Measurements from ENCODE around the gene ADH5.
"Not testable (repeated sequence)": the region's sequence is repeated elsewhere in the genome, so short reads cannot be mapped to it uniquely, and the experiment has no call there.

ADH5 gene

DNA sequence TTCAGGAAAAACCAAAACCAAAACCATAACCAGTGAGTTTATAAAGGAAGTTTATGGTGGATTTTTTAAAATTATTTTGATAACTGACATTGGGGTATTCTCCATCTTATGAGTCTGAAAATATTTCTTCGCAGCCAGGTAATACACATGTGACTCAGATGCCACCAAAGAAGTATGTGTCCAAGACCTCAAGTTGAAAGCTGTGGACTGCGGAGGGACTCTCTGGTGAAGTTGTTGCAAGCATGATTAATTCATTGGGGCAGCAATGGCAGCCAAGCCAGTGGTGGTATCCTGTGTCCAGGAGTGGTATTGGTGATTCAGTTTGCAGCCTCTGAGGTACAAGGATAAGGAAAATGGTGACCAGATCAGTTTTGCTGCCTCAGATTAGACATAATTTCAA is 14.0 kb upstream of the ADH5 start:
- TF ChIP-seq, protein P1, sequence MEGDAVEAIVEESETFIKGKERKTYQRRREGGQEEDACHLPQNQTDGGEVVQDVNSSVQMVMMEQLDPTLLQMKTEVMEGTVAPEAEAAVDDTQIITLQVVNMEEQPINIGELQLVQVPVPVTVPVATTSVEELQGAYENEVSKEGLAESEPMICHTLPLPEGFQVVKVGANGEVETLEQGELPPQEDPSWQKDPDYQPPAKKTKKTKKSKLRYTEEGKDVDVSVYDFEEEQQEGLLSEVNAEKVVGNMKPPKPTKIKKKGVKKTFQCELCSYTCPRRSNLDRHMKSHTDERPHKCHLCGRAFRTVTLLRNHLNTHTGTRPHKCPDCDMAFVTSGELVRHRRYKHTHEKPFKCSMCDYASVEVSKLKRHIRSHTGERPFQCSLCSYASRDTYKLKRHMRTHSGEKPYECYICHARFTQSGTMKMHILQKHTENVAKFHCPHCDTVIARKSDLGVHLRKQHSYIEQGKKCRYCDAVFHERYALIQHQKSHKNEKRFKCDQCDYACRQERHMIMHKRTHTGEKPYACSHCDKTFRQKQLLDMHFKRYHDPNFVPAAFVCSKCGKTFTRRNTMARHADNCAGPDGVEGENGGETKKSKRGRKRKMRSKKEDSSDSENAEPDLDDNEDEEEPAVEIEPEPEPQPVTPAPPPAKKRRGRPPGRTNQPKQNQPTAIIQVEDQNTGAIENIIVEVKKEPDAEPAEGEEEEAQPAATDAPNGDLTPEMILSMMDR (IDR thresholded peaks at IDR 0.05; ENCODE audit: low read depth, low read length) = no peak
- in situ Hi-C loops (cut with HindIII; ENCODE audit: low sequenced_read_pairs) = no loop called here
- no peak overlapping the region for H3K4me3 ChIP-seq (ENCODE audit: low read depth, low read length)
- no peak for DNase-seq (ENCODE audit: low read depth, low spot score)

DNA sequence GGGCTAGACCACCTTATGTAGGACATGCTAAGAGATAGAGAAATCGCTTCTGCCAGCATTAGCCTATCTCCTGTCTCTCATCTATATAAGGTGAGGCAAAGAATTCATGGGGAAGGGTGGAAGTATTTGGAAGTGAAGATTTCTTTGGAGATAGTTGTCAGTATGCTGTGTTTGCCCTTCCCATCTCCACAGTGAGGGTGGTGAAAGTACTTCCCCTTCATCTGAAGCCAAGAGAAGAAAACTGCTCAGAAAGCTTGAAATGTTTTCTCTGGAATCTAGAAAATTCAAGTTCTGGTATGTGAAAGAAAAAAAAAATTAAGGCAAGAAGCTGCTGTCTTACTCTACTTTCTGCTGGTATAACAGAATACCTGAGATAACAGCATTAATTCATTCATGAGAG is 12.3 kb upstream of the ADH5 start:
- no peak for DNase-seq (ENCODE audit: low read depth, low spot score)
- TF ChIP-seq, protein P1 (IDR thresholded peaks at IDR 0.05; ENCODE audit: low read depth, low read length) = no peak
- H3K4me3 ChIP-seq (ENCODE audit: low read depth, low read length) = no peak overlapping the region
- in situ Hi-C loops (cut with HindIII; ENCODE audit: low sequenced_read_pairs) = no loop called here

DNA sequence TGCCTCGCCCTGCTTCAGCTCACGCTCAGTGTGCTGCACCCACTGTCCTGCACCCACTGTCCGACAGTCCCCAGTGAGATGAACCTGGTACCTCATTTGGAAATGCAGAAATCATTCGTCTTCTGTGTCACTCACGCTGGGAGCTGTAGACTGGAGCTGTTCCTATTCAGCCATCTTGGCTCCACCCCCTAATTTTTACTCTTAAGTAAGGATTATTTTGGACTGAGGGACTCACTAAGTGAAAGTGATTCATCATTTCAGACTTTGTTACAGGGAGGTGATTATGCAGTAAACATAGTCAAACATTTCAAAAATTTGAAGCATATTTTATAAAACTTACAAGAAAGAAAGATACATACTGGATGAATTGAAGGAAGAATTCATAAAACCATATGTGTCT is 11.2 kb upstream of the ADH5 start:
- H3K4me3 ChIP-seq (ENCODE audit: low read depth, low read length); DNase-seq (ENCODE audit: low read depth, low spot score); in situ Hi-C loops (cut with HindIII; ENCODE audit: low sequenced_read_pairs): not testable (repeated sequence)

DNA sequence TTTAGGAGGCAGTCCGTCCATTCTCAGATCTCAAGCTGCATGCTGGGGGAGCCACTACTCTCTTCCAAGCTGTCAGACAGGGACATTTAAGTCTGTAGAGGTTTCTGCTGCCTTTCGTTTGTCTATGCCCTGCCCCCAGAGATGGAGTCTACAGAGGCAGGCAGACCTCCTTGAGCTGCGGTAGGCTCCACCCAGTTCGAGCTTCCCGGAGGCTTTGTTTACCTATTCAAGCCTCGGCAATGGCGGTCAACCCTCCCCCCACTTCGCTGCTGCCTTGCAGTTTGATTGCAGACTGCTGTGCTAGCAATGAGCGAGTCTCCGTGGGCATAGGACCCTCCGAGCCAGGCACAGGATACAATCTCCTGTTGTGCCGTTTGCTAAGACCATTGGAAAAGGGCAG is 10.7 kb upstream of the ADH5 start:
- H3K4me3 ChIP-seq (ENCODE audit: low read depth, low read length) = no peak overlapping the region
- DNase-seq (ENCODE audit: low read depth, low spot score) = no peak
- TF ChIP-seq, protein P1 (IDR thresholded peaks at IDR 0.05; ENCODE audit: low read depth, low read length) = no peak
- in situ Hi-C loops (cut with HindIII; ENCODE audit: low sequenced_read_pairs) = no loop called here

DNA sequence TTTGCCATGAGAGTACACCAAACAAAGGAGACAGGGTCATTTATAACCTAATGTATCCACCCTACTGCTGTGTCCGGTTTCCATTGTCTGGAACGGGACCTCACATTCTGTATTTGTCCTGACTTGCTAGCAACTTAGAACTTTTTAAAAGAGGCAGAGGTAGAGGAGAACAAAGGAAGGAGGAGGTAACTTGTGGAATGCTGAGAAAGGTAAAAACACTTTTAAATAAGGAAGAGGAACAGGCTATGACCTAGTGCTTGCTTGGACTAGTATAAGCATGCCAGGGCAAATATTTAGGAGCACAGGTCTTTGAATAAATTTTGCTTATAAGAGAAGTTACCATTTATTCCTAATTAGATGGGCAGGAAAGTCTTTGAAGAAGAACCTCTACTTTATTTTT is 3.3 kb upstream of the ADH5 start:
- DNase-seq (ENCODE audit: low read depth, low spot score); in situ Hi-C loops (cut with HindIII; ENCODE audit: low sequenced_read_pairs); H3K4me3 ChIP-seq (ENCODE audit: low read depth, low read length): not testable (repeated sequence)

DNA sequence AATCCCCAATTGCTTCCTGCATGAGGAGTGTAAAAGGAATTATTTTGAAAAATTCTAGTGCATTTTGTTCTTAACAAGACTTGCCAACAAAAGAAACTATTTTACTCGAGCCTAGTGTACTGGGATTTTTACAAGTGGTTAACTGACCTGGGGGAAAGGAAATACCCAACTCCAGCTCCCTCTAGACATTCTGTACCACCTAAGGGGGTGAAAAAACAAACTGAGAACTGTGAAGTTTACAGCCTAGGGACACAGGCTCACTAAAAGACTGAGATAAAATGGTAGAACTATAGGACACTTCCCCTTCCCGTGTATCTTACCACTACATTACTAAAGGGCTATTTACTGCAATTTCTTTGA is 2.6 kb upstream of the ADH5 start:
- peak; percentile 19 for DNase-seq (ENCODE audit: low read depth, low spot score)
- TF ChIP-seq, protein P1 (IDR thresholded peaks at IDR 0.05; ENCODE audit: low read depth, low read length) = no peak
- in situ Hi-C loops (cut with HindIII; ENCODE audit: low sequenced_read_pairs) = no loop called here
- H3K4me3 ChIP-seq (ENCODE audit: low read depth, low read length) = no peak overlapping the region

DNA sequence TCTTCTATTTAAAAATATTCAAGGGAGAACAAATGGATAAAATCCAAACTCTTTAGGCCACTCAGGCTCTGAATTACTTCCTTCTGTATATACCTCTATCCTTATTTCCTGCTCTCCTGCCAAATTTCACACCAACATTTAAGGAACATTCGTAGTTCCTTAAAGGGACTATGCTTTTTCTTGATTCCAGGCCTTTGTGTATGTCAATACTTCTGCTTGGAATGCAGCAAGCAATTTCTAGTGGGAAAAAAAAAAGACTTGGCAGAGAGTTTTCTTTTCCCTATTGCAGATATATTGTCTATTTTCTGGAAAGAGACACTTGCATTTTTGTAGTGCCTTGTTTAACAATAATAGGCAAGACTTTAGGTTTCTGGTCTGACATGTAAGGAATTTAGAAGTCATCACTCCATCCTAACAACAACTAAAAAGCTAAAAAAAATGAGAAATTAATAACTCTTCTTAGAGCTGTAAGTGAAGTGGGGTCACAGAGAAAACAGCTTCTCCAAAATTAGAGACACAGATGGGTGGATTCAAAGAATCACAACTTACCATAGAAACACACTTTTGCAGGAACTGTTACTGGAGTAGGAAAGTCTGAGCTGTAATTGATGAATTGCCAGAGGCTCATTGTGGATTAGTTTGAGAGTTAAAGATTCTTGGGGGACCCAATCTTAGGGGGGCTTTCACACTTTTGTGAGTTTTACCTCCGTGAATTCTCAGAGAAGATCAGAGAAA is 2.1 kb upstream of the ADH5 start:
- H3K4me3 ChIP-seq (ENCODE audit: low read depth, low read length) = no peak overlapping the region
- in situ Hi-C loops (cut with HindIII; ENCODE audit: low sequenced_read_pairs) = no loop called here
- TF ChIP-seq, protein P1 (IDR thresholded peaks at IDR 0.05; ENCODE audit: low read depth, low read length) = no peak
- peak; percentile 15 for DNase-seq (ENCODE audit: low read depth, low spot score)

DNA sequence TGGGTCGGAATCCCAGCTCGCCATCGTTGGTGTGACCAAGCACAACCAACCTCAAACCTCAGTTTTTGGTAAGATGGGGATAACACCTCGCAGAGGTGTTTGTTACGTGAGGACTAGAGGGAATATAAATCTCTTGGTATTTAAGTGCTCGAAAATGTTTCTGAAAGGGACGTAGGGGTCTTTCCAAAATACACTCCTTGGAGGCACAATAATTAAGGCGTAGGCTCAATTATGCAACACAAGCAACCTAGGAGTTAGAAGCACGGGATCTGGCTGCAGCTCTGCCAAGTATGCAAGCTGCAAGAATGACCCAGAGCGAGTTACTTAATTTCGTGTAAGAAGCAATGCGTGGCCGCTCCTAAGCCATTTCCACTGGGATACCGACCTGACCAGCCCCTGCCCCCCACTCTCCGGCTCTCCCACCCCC is 552 bp downstream of the ADH5 start:
- peak; percentile 66 for DNase-seq (ENCODE audit: low read depth, low spot score)
- peak overlapping the region; percentile 78 for H3K4me3 ChIP-seq (ENCODE audit: low read depth, low read length)
- in situ Hi-C loops (cut with HindIII; ENCODE audit: low sequenced_read_pairs) = no loop called here
- TF ChIP-seq, protein P1 (IDR thresholded peaks at IDR 0.05; ENCODE audit: low read depth, low read length) = no peak
